HL-60 (cell line): ENCODE measurements around the gene TMEM135.

Experiments
- POLR2AphosphoS5 ChIP-seq: IDR thresholded peaks from 2 replicates; pipeline ENCODE4 v1.6.1; 2012; ENCODE audit warnings: low read depth
- TF ChIP-seq, protein P1 (sequence below): IDR thresholded peaks from one replicate; pipeline ENCODE4 v1.5.1; 2011; ENCODE audit warnings: low read length, control low read depth, inconsistent platforms; ENCODE audit not compliant: insufficient read depth

DNA sequence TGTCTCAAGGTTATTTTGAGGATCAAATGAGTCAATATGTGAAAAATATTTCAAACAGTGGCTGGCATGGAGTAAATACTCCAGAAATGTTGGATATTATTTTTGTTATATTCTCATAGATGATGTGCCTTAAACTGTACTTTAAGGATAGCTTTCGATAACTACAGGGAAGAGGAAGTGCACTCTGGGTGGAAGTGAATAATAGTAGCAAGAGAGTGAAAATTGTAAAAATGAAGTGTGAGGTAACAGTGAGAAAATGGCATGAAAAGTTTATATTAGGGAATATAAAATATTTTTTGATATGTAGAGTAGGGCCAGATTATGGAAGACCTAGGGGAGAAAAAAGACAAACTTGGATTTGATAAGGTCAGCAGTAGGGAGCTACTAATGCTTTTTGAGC lies 258.9 kb downstream of the TMEM135 start:
- TF ChIP-seq, protein P1, sequence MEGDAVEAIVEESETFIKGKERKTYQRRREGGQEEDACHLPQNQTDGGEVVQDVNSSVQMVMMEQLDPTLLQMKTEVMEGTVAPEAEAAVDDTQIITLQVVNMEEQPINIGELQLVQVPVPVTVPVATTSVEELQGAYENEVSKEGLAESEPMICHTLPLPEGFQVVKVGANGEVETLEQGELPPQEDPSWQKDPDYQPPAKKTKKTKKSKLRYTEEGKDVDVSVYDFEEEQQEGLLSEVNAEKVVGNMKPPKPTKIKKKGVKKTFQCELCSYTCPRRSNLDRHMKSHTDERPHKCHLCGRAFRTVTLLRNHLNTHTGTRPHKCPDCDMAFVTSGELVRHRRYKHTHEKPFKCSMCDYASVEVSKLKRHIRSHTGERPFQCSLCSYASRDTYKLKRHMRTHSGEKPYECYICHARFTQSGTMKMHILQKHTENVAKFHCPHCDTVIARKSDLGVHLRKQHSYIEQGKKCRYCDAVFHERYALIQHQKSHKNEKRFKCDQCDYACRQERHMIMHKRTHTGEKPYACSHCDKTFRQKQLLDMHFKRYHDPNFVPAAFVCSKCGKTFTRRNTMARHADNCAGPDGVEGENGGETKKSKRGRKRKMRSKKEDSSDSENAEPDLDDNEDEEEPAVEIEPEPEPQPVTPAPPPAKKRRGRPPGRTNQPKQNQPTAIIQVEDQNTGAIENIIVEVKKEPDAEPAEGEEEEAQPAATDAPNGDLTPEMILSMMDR, result no peak
- no peak for TF ChIP-seq POLR2AphosphoS5
